ENCODE measurements around the gene NDUFS5.
A peak's percentile ranks its signal among the peaks of the same experiment; 100 is the strongest.
"Not testable (repeated sequence)": the region's sequence is repeated elsewhere in the genome, so short reads cannot be mapped to it uniquely, and the experiment has no call there.

Gene NDUFS5

DNA sequence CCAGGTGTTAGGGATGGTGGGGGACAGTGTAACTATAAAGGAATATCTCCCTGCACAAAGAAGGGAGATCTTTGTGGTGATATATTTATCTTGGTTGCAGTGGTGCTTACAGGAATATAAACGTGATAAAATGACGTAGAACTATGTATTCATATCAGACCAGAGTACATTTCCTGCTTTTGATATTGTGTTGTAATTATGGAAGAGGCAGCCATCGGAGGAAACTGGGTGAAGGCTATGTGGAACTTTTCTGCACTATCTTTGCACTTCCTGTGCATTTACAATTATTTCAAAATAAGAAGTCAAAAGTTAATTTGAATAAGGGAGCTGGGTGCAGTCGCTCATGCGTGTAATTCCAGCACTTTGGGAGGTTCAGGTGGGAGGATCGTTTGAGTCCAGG is 37.6 kb downstream of the NDUFS5 start:
- DNase-seq (ENCODE audit: low spot score): no peak

DNA sequence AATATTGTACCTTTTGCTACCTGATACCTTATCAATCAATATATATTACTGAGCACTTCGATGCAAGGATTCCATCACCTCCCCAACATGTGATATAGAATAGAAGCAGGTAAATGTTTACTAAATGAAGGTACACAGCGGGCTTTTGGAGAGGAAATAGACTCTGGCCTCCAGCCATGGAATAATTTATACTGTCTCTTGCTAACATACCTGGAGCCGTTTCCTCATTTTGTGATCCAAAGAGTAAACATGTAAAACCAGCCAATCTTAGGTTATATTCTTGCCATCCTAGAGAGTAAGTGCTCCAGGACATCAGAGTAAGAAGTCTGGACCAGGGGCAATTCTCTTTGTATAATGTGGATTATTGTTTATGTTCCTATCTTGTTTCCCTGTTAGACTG is 39.4 kb downstream of the NDUFS5 start:
- DNase-seq (ENCODE audit: low spot score): no peak

DNA sequence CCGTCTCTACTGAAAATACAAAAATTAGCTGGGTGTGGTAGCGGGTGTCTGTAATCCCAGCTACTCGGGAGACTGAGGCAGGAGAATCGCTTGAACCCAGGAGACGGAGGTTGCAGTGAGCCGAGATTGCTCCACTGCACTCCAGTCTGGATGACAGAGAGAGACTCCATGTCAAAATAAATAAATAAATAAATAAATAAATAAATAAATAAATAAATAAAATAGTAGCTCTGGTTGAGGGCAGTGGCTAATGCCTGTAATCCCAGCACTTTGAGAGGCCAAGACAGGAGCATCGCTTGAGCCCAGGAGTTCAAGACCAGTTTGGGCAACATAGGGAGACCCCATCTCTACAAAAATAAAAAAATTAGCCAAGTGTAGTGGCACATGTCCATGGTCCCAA is 42.1 kb downstream of the NDUFS5 start:
- DNase-seq (ENCODE audit: low spot score): not testable (repeated sequence)

DNA sequence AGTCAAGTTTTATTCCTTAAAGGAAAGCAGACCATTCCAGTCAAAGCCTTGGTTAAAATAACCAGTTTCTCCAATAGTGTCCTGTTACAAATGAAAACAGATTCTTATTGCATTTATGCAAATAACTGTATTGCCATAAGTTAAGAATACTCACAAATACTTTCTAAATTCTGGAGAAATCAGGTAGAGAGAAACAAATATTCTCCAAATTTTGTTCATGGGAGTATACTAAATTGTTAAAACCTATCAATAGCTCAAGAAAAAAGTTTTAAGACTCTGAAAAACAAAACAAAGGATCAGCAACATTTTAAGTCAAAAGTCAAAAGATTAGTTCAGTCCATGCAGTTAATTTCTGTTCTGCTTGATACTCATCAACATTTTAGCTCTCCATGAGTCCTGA is 45.4 kb downstream of the NDUFS5 start:
- not testable (repeated sequence) for DNase-seq (ENCODE audit: low spot score)

DNA sequence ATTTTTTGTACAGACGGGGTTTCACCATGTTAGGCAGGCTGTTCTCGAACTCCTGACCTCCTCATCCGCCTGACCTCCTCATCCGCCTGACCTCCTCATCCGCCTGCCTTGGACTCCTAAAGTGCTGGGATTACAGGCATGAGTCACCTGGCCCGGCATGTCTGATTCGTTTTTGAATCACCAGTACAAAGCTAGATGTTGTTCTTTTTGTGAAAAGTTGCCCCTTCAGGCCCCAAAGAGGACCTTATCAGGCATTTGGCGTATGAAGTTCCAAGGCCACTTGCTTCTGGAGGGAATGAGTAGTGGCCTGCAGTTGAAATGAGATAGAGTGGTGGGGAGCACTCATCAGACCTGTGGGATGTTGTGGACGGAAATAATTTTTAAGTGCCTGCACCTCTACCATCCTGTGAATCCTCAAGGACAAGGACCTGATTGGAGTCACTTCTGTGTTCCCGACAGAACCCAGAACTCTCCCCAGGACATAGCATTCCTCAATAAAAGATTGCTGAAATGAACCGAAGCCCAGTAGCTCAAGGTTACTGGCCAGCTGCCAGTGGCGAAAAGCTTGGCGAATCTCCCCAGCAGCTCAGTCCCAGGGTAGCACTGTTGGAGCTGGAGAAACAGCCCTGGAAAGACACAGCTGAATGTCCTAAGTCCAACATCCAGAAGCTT is 50.1 kb downstream of the NDUFS5 start:
- DNase-seq (ENCODE audit: low spot score): peak; percentile 12

DNA sequence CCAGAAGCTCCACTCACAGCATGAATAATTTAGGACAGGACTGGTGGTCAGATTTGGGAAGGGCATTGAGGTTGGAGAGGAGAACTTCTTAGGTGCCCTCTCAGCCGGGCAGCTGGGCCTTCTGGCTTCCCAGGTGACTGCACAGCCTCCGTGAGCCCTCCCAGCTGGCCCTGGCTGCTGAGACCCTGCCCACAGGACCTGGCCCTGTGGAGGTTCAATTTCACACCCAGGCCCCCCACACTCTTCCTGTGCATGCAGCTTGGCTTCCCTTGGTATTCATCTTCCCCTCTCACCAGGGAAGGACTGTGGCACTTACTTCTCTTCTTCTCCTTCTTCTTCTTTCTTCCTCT is 50.6 kb downstream of the NDUFS5 start:
- DNase-seq (ENCODE audit: low spot score): no peak

DNA sequence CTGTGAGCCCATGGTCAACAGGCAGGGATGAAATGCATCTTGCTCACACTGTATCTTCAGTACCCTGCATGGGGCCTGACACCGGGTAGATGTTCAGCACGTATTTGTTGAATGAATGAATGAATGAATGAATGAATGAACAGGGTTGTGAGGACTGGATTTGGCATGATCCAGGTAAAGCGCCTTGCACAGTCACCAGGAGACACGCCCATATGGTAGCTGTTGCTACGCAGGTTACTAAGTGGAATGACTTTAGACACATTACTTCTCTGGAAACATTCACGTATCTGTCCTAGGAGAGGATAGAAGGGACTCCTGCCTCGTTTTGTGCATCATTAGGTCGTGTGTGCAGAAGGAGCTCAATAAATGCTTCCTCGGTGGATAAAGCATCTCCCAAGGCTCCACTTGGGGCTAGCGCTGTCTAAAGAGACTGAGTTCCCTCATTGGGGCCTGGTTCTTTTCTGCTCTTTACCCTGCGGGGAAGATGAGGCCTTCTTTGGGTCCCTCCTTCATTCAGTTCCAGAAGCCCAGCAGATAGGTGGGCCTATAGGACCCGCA is 54.2 kb downstream of the NDUFS5 start:
- no peak for DNase-seq (ENCODE audit: low spot score)

DNA sequence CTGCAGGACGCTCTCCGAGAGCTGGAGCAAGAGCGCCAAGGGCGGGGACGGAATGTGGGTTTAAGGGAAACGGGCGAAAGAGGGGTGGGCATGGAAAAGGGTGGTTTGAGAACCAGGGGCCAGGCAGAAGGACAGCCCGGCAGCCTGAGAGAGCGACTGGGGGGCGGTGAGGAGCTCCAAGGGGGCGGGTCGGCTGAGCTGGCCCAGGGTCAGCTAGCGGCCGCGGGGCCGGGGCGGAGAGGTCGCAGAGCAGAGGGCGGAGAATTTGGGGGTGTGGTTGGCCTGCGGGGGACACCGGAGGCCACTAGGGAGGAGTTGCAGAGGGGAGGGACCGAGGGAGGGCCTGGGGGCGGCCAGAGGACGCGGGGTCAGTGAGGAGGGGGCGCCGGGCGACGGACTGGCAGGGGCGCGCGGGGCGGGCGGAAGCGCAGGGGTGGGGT is 54.7 kb downstream of the NDUFS5 start:
- no peak for DNase-seq (ENCODE audit: low spot score)

DNA sequence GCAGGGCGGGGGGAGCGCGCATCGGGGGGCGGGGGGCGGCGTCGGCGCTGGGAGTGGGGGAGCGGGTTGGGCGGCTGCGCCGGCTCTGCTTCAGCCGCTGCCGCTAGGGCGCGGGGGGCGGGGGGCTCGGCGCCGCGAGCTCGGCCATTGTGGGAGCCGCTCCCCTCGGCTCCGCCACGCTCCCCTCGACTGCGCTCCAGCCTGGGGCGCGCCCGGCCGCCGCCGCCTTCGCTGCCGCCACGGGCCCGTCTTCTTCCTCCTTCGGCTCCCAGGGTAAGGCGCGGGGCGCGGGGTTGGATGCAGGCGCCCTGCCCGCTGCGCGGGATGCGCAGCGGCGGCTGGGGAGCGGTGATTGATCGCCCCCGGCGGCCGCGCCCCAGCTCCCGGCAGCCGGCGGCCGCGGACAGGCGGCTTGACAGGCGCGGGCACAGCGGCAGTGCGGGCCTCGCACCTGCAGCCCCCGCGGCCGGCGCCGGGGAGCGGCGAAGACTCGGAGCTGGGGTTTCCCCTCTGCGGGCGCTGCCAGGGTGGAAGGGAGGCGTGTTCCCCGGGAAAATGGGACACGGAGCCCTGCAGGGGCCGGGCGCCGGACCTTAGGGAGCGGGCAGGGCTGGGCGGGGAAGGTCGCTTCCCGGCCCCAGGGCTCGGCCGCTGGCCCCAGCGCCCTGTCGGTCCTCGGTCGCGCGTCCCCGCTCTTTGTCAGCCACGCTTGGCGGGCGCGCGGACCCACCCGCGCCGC is 55.3 kb downstream of the NDUFS5 start:
- DNase-seq (ENCODE audit: low spot score): peak; percentile 27

DNA sequence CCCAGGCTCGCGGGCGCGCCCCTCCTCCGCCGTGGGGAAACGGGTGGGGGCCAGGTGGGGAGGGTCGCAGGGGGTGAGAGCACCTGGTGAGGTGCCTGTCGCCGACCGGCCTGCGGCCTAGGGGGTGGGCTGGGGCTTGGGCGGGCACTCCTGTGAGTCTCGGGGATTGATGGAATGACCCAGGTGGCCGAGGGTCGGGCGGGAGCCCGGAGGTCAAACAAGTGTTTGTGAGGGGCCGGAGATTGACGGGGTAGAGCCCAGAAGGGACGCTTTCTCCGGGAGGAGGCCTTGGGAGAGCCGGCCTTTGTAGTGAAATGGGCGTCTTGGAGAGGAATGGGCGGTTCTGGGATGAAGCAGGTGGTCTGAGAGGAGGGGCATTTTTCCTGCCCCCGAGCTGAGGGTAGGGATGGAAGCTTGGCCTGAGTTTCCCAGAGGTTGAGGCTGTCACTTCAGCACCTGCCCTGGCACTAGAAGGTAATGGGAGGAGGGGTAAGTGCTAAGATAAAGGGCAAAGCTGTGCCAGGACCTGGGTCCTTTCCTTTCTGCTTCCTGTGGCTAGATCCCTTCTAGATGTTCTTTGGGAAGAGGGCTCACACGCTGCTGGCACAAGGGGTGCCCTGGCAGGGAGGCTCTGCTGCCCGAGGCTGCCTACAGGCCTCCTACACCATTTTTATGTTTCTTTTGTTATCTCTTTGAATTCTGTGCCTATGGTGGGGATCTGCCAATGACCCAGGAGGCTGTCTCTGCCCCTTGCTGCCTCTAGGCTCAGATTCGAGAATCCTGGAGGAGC is 56.1 kb downstream of the NDUFS5 start:
- DNase-seq (ENCODE audit: low spot score): no peak

DNA sequence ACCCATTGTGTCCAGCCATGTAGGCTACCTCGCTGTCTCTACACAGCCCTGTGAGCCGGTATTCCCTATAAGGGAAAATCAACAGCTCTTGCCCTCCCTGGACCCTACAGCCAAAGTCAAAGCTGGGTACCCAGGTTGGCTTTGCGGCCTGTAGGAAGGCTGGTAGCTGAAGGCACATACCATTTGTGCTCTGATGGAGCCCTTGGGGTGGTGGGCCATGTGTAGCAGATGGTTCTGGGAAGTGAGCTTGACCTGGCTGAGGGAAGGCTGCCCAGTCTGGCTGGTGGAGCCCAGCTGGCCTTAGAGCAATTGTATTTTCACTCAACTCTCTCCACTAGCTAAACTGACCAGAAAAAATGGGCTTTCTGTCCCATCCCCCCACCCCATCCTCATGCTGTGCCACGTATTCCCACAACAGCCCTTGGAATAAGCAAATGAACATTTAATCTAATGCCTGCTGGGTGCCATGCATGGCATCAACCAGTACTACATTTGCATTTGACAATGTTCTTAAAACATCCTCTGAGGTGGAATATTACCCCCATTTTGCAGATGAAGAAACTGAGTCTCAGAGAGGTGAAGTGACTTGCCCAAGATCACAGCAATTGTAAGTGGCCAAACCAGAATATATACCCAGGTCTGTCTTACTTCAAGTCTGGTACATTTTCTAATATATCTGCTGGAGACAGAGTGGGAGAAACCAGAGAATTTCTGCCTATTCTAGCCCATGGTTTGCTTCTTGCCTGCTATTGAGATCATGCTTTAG is 56.8 kb downstream of the NDUFS5 start:
- no peak for DNase-seq (ENCODE audit: low spot score)

DNA sequence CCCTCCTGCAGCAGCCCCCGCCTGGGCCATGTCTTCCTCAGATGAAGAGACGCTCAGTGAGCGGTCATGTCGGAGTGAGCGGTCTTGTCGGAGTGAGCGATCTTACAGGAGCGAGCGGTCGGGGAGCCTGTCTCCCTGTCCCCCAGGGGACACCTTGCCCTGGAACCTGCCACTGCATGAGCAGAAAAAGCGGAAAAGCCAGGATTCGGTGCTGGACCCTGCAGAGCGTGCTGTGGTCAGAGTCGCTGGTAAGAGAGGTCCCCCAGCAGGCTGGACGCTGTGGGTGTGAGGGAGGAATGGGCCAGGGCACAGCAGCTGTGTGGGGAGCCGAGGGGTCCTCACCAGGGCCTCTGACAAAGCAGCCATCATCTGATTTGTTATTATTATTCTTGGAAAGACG is 58.0 kb downstream of the NDUFS5 start:
- DNase-seq (ENCODE audit: low spot score): no peak
